Astrocyte (in vitro differentiated cells and primary cell): ENCODE results near the gene CDCA4. TPM values are rescaled to one million over a fixed set of nuclear protein-coding genes. Genes with fewer than 3 reads are reported as not detected.

Experiments
- DNase-seq: peaks from one replicate; pipeline ENCODE4 v3.0.0-alpha.2; 2010; ENCODE audit warnings: low read depth
- FAIRE-seq: peaks from 2 replicates; lab custom pipeline; 2011; peaks lifted over from hg19 to GRCh38; lab: Jason Lieb, UNC
- H2AFZ ChIP-seq: 2 replicates; pipeline ENCODE4 v1.6.0; 2012; ENCODE audit warnings: low read depth, low read length, inconsistent platforms
- H3K27ac ChIP-seq: 2 replicates; pipeline ENCODE4 v1.5.1; 2011; ENCODE audit warnings: low read depth, low read length, inconsistent platforms
- H3K27me3 ChIP-seq: 2 replicates; pipeline ENCODE4 v1.6.0; 2011; ENCODE audit warnings: low read length, inconsistent platforms; ENCODE audit not compliant: insufficient read depth
- H3K36me3 ChIP-seq: 2 replicates; pipeline ENCODE4 v1.5.1; 2011; ENCODE audit warnings: low read length, inconsistent platforms; ENCODE audit not compliant: insufficient read depth
- H3K4me1 ChIP-seq: 2 replicates; pipeline ENCODE4 v1.5.1; 2011; ENCODE audit warnings: low read length, inconsistent platforms; ENCODE audit not compliant: insufficient read depth
- H3K4me2 ChIP-seq: 2 replicates; pipeline ENCODE4 v1.6.0; 2012; ENCODE audit warnings: low read length, inconsistent platforms
- H3K4me3 ChIP-seq: 2 replicates; pipeline ENCODE4 v1.5.1; 2011; ENCODE audit warnings: low read depth, mild to moderate bottlenecking, low read length, inconsistent platforms; ENCODE audit not compliant: insufficient read depth
- H3K79me2 ChIP-seq: 2 replicates; pipeline ENCODE4 v1.6.0; 2012; ENCODE audit warnings: mild to moderate bottlenecking, low read length, inconsistent platforms; ENCODE audit not compliant: insufficient read depth
- H3K9ac ChIP-seq: 2 replicates; pipeline ENCODE4 v1.6.0; 2012; ENCODE audit warnings: mild to moderate bottlenecking, low read length, inconsistent platforms
- H3K9me3 ChIP-seq: 2 replicates; pipeline ENCODE4 v1.5.1; 2012; ENCODE audit warnings: low read depth, mild to moderate bottlenecking, low read length, inconsistent platforms; ENCODE audit not compliant: insufficient read depth
- H4K20me1 ChIP-seq: 2 replicates; pipeline ENCODE4 v1.6.0; 2012; ENCODE audit warnings: low read length, inconsistent platforms; ENCODE audit not compliant: insufficient read depth
- H3K27ac Mint-ChIP-seq: one replicate; pipeline ENCODE4 v1.8.0; 2021; ENCODE audit warnings: mild to moderate bottlenecking, mixed read lengths; ENCODE audit not compliant: unreplicated experiment
- H3K27me3 Mint-ChIP-seq: one replicate; pipeline ENCODE4 v1.8.0; 2021; ENCODE audit warnings: low read depth, mixed read lengths; ENCODE audit not compliant: unreplicated experiment
- H3K36me3 Mint-ChIP-seq: one replicate; pipeline ENCODE4 v1.8.0; 2021; ENCODE audit warnings: low read depth, mixed read lengths; ENCODE audit not compliant: unreplicated experiment
- H3K4me1 Mint-ChIP-seq: one replicate; pipeline ENCODE4 v1.8.0; 2021; ENCODE audit warnings: low read depth, mixed read lengths; ENCODE audit not compliant: unreplicated experiment
- H3K4me3 Mint-ChIP-seq: one replicate; pipeline ENCODE4 v1.8.0; 2021; ENCODE audit warnings: mild to moderate bottlenecking, moderate library complexity, mixed read lengths; ENCODE audit not compliant: unreplicated experiment
- H3K9me3 Mint-ChIP-seq: one replicate; pipeline ENCODE4 v1.8.0; 2021; ENCODE audit warnings: mild to moderate bottlenecking, mixed read lengths; ENCODE audit not compliant: unreplicated experiment
- EZH2 ChIP-seq: IDR thresholded peaks from 2 replicates; pipeline ENCODE4 v1.6.1; 2012; ENCODE audit warnings: mild to moderate bottlenecking, low read length, inconsistent platforms; ENCODE audit not compliant: insufficient read depth
- total RNA-seq: library from RNA; stranded (reverse); gene quantifications from 2 replicates; pipeline ENCODE4 v1.2.1, GENCODE V29; 2021
- TF ChIP-seq, protein P1 (sequence below): IDR thresholded peaks from 2 replicates; pipeline ENCODE4 v1.5.1; 2011; ENCODE audit warnings: low read depth, mild to moderate bottlenecking, inconsistent platforms, low read length, moderate library complexity; ENCODE audit not compliant: insufficient read depth

CDCA4 gene
- total RNA-seq, 1 donor from 2014 or later = 11.3 TPM

GRCh38 chr14:105053996-105054395, 33.1 kb upstream of the CDCA4 start:
- Mint-ChIP-seq H3K27me3 (peaks cover 17% of the 10 kb centered on the region), H3K27ac (no peak overlapping the region), H3K9me3 (peaks cover 4% of the 10 kb centered on the region), H3K36me3 (peaks cover 7% of the 10 kb centered on the region), H3K4me1 (no peaks in the 10 kb centered on the region), H3K4me3 (no peak overlapping the region)
- Histone ChIP-seq H3K4me2 (no peak overlapping the region), H4K20me1 (peaks cover 32% of the 10 kb centered on the region), H3K9ac (no peak overlapping the region), H3K9me3 (no peaks in the 10 kb centered on the region), H3K79me2 (peaks cover 8% of the 10 kb centered on the region), H3K27me3 (peaks cover 3% of the 10 kb centered on the region), H2AFZ (no peak overlapping the region), H3K36me3 (no peaks in the 10 kb centered on the region), H3K4me1 (no peaks in the 10 kb centered on the region), H3K27ac (no peak overlapping the region), H3K4me3 (no peak overlapping the region)
- DNase-seq (no peak), FAIRE-seq (no peak)
- no peak for TF ChIP-seq EZH2
- TF ChIP-seq, protein P1, sequence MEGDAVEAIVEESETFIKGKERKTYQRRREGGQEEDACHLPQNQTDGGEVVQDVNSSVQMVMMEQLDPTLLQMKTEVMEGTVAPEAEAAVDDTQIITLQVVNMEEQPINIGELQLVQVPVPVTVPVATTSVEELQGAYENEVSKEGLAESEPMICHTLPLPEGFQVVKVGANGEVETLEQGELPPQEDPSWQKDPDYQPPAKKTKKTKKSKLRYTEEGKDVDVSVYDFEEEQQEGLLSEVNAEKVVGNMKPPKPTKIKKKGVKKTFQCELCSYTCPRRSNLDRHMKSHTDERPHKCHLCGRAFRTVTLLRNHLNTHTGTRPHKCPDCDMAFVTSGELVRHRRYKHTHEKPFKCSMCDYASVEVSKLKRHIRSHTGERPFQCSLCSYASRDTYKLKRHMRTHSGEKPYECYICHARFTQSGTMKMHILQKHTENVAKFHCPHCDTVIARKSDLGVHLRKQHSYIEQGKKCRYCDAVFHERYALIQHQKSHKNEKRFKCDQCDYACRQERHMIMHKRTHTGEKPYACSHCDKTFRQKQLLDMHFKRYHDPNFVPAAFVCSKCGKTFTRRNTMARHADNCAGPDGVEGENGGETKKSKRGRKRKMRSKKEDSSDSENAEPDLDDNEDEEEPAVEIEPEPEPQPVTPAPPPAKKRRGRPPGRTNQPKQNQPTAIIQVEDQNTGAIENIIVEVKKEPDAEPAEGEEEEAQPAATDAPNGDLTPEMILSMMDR = no peak

DNA sequence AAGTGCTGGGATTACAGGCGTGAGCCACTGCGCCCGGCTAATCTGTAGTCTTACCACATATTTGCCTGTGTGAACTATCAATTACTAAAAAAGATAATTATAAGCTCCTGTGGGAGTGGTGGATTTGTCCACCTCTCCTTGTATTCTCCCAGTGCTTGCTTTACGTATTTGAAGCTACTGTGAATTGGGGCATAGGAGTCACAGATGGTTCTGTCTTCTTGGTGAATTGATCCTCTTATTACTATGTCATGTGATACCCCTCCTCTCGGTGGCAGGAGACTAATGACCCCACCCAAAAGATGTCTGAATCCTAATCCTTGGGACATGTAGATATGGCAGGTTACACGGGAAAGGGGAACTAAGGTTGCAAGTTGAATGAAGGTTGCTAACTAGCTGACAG, 32.5 kb upstream of the CDCA4 start:
- no peak overlapping the region for H3K27ac Mint-ChIP-seq
- H3K9me3 Mint-ChIP-seq = peaks cover 4% of the 10 kb centered on the region
- Histone ChIP-seq H3K4me3 (no peak overlapping the region), H3K36me3 (no peaks in the 10 kb centered on the region), H3K4me2 (no peak overlapping the region), H3K9ac (no peak overlapping the region), H3K79me2 (peaks cover 8% of the 10 kb centered on the region), H3K27me3 (peaks cover 3% of the 10 kb centered on the region), H2AFZ (no peak overlapping the region), H3K9me3 (no peaks in the 10 kb centered on the region), H4K20me1 (peaks cover 32% of the 10 kb centered on the region), H3K27ac (no peak overlapping the region), H3K4me1 (no peaks in the 10 kb centered on the region)
- TF ChIP-seq, protein P1 = no peak
- no peak for TF ChIP-seq EZH2
- DNase-seq (no peak), FAIRE-seq (no peak)
- no peak overlapping the region for H3K4me3 Mint-ChIP-seq
- H3K4me1 Mint-ChIP-seq = no peaks in the 10 kb centered on the region
- H3K27me3 Mint-ChIP-seq = peaks cover 17% of the 10 kb centered on the region
- peaks cover 7% of the 10 kb centered on the region for H3K36me3 Mint-ChIP-seq

- H3K9me3 Mint-ChIP-seq = peaks cover 4% of the 10 kb centered on the region
- H3K36me3 Mint-ChIP-seq = peaks cover 7% of the 10 kb centered on the region
- Histone ChIP-seq H3K27ac (no peak overlapping the region), H2AFZ (no peak overlapping the region), H3K9me3 (no peaks in the 10 kb centered on the region), H3K9ac (no peak overlapping the region), H3K27me3 (peaks cover 3% of the 10 kb centered on the region), H3K36me3 (no peaks in the 10 kb centered on the region), H3K4me2 (no peak overlapping the region), H3K79me2 (peaks cover 13% of the 10 kb centered on the region), H3K4me3 (no peak overlapping the region), H3K4me1 (no peaks in the 10 kb centered on the region), H4K20me1 (peaks cover 37% of the 10 kb centered on the region)
- no peak overlapping the region for H3K27ac Mint-ChIP-seq
- no peak for TF ChIP-seq EZH2
- TF ChIP-seq, protein P1 = no peak
- H3K4me1 Mint-ChIP-seq = no peaks in the 10 kb centered on the region
- no peak overlapping the region for H3K4me3 Mint-ChIP-seq
- H3K27me3 Mint-ChIP-seq = peaks cover 17% of the 10 kb centered on the region
- DNase-seq (no peak), FAIRE-seq (no peak)
Measured at GRCh38 chr14:105052110-105052458, 31.2 kb upstream of the CDCA4 start.
